Stimulated activated CD4-positive, alpha-beta T cell treated with anti-CD3 and anti-CD28 coated beads, Interleukin-12 subunit alpha, Interleukin-12 subunit beta, amount 100 ng/mL, for 4 hours (primary cell): ENCODE results near the gene PSMB10.
A peak's percentile ranks its signal among the peaks of the same experiment; 100 is the strongest.
"Not testable (repeated sequence)": the region's sequence is repeated elsewhere in the genome, so short reads cannot be mapped to it uniquely, and the experiment has no call there.

Experiments used
- DNase-seq: peaks from one replicate; pipeline ENCODE4 v3.0.0-alpha.2; 2020

The PSMB10 gene

DNA sequence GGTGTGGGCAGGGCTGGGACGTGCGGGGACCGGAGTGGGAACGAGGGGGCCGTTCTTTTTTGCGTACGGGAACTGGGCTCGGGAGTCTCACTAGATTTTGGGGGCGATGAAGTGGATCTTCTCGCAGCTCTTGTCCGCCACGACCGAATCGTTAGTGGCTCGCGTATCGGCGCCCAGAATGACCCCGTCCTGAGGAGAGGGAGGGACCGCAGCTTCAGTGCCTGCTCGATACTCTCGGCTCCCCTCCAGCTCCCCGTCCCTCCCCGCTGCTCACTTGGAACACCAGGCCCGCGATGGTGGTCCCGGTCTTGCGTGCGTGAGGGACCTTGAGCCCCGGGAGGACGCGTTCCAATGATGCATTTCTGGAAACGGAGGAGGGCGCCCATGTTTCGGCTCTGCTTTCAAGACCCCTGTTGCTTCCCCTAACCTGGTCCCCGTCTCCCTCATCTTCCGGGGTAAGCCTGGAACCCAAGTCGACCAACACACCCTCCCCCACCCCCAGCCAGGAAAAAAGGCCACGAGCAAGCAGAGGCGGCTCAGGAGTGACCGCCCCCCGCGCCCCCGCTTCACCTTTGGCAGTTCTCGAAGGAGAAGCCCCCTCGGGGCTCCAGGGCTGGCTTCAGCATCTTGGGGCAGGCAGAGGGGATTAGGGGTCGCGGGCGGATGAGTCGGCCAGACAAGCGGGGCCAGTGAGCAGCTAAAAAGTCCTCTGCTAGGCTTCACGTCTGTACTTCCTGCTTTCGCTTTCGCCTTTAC lies at the start of gene PSMB10:
Gene PSMB10, minus strand, starts transcription at position 727 of the 756 bp plus-strand sequence. Its CDS starts 101 bp downstream, at position 626.
- DNase-seq, result peak; percentile 43

DNA sequence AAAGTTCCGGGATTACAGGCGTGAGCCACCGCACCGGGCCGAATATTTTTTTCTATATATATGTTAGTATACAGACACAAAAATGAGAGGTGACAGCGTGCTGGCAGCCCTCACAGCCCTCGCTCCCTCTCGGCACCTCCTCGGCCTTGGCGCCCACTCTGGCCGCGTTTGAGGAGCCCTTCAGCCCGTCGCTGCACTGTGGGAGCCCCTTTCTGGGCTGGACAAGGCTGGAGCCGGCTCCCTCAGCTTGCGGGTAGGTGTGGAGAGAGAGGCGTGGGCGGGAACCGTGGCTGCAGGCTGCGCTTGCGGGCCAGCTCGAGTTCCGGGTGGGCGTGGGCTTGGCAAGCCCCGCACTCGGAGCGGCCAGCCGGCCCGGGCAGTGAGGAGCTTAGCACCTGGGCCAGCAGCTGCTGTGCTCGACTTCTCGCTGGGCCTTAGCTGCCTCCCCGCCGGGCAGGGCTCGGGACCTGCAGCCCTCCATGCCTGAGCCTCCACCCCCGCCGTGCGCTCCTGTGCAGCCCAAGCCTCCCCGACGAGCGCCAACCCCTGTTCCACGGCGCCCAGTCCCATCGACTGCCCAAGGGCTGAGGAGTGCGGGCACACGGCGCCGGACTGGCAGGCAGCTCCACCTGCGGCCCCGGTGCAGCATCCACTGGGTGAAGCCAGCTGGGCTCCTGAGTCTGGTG lies 45.5 kb upstream of the PSMB10 start:
- no peak for DNase-seq

DNA sequence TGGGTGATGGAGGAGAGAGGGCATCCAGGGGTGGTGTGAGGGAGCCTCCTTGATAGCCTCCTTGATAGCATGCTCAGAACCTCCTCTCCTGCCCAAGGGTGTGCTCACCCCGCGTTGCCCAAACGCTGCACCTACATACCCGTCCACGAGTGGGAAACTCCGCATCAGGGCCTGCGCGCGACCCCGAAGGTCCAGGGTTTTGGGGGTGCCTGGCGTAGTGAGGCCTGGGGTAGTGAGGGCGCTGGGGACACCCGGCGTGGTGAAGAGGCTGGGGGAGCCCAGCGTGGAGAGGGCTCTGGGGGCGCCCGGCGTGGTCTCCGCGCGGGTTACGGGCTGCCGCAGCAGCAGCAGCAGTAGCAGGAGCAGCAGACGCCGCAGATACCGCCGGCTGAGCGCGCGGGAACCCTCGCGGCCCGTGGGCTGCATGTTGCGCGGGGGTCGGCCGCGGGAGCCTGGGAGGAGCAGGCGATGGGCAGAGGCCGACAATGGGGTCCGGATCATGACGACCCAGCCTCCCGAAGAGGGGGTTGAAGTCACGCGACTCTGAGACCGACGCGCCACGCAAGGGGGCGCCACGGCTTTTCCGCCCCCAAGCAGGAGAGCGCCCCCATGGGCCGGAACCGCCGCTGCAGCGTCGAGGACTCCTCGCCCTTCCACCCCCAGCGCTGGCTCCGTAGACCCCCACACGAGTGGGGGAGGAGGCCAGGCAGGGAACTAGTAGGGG lies 43.5 kb upstream of the PSMB10 start, which contains the start of gene DPEP3:
Gene DPEP3, minus strand, starts transcription at position 545 of the 724 bp plus-strand sequence. Its CDS starts 119 bp downstream, at position 426.
- no peak for DNase-seq

DNA sequence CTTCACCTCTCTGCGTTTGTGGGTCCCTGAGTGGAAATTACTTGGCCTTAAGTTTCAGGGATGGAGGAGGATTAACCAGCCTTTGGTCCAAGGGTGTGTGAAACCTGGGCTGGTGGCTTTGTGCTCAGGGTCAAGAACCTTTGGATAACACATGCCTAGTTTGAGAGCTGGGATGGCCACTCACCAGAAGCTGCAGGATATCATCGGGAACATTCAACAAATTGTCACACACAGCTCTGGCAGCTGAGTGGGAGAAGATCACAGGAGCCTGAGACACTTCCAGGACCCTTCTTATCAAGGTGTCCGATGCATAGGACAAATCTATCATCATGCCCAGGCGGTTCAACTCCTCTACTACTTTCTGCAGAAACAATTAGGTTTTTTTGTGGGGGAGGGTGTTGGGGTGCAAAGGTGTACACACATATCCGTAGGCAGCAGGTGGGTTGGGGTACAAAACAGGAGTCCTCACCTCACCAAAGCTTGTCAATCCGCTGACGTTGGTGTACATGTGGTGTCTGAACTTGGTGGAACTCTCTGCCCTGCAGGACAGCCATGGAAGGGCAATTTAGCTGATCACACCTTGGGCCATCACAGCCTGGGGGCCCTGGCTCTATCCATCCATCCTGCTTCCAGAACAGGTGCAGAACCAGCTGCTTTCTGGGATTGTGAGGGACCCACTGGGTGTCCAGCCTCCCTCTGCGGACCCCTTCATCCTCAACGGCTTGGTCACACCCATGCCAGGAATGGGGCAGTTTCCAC lies 41.0 kb upstream of the PSMB10 start:
- DNase-seq, result no peak

DNA sequence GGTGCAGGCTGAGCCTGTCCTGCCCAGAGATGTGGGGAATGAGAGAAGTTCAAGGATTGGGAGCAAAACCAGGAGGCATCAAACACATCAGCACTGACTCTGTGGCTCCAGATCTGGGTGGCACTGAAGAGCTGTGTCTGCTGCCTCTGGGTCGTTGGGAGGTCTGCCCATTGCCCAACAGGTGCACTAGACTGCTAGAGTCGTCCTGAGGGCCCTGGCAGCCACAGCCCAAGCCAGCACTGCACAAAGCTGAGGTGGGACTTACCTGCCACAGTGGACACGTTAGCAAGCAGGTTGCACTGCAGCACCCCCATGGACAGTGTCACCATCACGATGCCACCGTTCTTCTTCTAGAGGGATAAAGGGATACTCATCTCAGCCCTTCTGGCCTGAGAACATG lies 40.4 kb upstream of the PSMB10 start:
- no peak for DNase-seq

DNA sequence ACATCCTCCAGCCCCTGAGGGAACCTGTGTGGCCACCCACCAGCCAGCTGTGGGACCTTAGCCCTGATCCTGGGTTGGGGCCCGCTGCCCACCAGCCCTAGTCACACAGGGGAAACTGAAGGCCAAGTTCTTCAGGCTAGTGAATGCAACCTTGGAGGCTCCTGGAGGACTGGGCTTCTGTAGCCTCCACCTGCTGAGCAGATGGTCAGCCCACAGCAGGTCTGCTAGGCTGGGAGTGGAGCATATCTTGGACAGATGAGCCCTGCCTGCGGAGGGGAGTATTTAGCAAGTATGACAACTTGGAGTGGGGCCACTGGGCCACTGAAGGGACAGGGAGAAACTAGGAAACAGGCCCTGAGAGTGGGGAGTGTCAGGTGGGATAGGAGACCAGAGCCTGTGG lies 39.6 kb upstream of the PSMB10 start:
- DNase-seq, result no peak

DNA sequence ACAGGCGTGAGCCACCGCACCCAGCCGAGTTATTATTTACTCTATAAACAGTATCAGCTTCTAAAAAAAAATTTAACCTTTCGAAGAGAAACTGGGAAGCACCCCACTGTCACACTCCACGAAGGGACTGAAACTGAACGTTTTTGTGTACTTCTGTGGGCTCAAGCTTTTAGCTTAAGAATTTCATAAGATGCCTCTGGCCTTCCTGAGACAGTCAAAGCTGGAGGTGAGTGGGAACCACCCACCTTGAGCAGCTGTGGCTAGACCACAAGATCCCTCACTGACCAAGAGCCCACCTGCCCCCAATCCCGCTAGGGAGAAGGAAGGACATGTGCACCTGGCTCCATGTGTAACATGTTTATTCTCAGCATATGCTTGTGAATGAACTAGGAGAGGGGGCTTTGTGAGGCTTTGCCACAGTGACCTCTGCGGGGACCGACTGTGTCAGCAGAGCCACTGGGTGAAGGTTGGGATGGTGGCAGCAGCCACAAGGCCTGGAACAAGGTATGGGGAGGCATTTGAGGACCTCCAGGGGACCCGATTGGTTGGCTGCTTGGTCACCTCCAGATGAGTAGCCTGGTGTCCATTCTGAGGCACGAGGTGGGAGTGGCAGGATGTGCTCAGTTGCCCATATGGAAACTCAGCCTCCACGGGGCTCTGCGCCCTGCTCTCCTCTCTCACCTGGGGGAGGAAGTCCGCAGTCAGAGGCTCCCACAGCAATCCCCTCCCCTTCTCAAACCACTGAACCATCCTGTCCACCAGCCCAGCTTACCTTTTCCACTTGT lies 38.9 kb upstream of the PSMB10 start:
- DNase-seq, result no peak

DNA sequence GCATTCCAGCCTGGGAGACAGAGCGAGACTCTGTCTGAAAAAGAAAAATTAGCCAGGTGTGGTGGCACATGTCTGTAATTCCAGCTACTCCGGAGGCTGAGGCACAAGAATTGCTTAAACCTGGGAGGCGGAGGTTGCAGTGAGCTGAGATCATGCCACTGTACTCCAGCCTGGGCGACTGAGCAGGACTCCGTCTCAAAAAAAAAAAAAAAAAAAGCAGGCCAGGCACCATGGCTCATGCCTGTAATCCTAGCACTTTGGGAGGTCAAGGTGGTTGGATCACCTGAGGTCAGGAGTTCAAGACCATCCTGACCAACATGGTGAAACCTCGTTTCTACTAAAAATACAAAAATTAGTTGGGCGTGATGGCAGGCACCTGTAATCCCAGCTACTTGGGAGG lies 35.6 kb upstream of the PSMB10 start:
- not testable (repeated sequence) for DNase-seq

DNA sequence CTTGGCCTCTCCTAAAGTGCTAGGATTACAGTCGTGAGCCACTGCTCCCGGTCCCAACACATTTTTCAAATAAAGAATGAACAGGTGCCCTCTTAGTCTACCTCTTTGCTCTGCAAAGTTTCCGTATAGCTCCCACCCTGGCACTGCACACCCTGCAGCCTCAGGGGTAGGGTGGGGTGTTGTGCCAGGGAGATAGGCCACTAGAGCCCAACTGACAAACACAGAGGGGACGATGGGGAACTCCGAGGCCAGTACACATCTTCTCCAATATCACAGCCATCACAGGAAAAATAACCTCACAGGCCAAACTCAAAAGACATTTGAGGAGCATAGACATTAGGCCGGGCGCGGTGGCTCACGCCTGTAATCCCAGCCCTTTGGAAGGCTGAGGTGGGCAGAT lies 34.5 kb upstream of the PSMB10 start:
- DNase-seq, result no peak

DNA sequence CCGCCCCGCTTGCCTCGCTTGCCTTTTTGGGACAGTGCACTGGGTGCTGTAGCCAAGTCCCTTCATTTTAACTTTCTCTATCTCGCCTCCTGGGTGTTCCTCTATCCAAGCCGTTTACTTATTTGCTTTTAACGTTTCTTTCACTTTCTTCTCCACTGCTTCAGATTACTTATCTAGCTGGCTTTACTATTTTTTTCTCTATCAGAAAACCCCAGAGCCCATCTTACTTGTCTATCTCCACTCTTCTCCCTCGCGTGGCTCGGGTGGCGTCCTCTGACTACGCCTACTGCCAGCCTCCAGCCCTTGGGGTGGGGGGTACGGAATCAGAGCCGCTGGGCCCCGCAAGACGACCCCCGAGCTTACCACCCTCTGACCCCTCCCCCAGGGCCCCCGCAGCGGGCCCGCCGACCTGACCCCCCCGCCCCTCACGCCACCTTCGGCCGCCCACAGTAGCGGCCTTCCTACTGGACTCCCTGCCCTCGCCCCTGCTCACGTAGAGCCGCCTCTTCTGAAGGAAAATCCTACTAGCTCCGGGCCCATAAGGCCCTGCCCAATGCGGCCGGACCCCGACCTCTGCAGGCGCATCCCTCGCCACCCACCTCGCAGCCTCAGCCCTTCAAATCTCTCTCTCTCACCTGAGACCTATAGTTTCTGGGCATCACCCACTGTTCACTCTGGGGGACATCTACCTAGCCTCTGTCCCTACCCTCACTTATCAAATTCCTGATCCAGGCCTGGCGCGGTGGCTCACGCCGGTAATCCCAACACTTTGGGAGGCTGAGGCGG lies 32.8 kb upstream of the PSMB10 start:
- no peak for DNase-seq

DNA sequence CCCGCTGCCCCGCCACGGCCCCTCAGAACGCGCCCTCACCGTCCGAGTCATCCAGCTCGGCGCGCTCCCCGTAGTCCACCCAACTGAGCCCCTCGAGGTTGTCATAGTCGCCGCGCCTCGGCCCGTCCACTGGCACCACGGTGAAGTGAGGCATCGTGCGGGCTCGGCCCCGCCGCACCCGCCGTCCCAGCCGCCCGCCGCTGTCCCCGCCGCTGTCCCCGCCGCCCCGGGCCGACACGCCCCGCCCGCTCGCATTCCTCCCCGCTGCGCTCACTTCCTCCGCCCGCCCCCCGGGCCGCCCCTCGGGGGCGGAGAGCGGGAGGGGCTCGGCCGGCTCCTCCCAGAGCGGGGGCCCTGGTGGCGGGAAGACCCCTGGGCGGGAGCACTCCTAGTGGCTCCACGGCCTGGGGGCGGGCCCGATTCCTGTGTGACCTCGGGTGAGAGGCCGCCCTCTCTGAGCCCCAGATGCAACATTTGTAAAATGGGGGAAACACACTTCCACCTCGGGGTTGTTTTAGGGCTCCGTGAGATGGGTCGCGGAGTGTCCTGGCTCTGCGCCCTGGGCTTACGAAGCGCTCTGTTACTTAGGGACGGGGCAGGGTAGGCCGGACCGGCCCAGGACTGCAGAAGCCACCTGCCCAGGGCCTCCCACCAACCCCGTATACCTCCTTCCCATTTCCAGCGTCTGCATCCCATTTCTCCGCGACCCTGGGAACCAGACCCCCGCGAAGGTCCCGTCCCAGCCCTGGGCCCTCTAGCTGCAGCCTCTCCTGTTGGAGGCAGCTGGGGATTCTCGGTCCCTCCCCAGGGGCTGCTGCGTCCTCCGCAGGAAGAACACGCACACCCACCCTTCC lies 32.0 kb upstream of the PSMB10 start, which contains the start of gene SLC12A4:
Gene SLC12A4, minus strand, starts transcription at position 238 of the 854 bp plus-strand sequence. Its CDS starts 84 bp downstream, at position 154.
- DNase-seq, result peak; percentile 83

DNA sequence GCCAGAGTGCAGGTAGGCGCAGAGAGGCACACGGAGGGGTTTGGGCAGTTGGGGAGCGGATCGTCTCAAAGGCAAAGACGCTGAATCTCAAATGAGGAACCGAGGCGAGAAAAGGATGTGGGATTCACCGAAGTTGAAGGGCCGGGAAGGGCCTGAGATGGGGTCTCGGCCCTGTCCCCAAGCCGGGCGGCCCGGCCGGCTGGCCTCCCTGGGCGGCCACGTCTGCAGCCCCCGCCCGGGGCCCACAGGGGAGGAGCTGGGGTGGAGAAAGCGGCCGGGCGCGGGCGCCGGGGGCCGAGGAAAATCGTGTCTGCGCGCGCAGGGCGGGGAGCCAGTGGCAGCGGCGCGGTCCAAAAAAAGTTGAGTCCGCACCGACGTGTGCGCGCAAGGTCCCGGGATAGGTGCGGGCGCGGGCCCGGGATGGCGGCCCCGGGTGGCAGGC lies 31.3 kb upstream of the PSMB10 start:
- DNase-seq, result peak; percentile 38

DNA sequence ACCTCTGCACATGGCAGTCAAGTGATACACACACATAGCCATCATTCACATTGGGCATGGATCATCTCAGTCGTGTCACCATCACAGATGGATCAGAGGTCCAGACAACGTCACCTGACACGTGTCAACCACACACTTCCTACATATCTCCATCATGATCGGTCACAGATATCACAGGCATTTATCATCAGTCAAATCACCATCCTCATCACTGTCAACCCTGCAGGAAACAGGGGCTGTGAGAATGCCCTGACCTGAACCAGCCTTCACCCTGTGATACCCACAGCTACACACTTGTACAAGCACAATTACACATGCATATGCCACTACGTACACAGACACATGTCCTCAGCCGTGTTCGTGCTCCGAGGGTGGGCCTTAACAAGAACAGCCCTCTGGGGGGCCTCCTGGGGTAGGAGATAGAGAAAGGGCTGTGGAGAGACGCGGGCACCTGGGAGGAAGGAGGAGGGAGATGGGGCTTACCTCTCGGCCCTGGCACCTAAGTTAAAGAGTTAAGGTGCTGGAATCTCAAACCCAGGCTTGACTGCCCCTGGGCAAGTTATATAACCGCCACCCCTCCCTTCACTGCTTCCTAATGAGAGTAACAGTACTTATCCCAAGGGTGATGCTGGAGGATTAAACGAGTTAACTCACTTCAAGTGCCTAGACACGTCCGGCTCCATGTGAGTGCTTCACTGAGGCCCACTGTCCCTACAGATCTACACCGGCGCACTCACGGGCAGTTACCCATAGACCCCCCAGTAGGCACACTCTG lies 30.7 kb upstream of the PSMB10 start:
- no peak for DNase-seq

DNA sequence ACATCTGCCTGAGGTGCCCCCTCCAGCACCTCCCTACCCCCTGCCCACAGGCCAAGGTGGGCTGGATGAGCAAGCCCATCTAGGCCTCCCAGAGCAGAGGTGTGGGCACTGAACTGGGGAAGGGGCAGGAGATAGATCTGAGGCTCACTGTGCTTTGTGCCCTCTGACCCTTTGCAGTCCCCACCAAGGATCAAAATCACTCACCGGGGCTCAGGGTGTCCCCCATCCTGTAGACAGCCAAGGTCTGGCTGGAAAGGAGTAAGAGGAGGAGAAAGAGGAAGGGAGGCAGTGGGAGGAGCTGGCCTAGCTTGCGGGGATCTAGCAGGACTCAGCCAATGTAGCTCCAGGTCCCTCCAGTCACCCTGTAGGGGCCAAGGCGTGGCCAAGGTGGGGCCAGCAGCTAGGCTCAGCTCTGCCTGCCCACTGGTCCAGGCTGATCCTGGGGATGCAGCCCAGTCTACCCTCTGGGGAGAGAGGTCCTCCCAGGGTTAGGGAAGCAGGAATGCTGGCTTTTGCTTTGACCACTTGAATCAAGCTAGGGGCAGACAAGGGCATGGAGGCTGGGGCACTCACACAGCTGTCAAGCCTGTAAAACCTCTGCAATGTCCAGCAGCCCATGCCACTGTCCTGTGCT lies 30.0 kb upstream of the PSMB10 start:
- DNase-seq, result no peak

DNA sequence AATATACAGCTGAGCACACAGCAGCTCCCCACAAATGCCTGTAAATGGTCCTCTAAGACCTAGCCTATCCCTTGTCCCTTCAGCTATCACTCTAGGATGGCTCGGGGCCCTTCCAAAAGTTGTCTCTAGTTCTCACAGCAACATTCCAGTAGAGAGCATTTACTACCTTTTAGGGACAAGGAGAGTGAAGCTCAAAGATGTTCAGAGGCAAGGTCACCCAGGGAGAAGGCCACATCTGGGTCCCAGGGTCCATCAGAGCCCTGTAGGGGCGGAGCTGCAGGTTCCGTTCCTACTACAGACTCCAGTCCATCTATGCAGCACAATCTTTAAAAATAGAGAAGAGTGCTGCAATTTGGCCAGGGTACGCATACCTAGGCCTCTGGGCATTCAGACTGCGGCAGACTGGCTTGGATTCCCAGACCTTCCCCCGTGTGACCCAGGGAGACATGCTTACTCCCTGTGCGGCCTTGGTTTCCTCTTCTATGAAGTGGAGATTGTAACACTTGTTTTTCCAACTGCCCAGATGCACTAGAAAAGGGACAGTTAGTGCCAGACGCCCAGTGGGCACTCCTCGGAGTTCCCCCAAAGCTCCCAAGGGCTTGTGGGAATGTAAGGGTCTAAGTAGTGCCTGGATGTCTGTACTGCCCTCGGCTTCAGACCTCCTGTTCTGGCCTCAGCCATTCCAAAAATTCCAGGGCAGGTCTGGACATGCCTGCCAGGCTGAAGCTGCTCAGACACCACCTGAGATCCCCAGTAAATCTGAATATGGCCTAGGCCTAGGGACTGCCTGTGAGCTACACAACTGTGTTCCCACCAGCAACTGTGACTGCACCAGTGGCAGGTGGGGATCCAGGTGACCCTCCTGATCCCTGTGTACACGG lies 29.3 kb upstream of the PSMB10 start:
- DNase-seq, result no peak

DNA sequence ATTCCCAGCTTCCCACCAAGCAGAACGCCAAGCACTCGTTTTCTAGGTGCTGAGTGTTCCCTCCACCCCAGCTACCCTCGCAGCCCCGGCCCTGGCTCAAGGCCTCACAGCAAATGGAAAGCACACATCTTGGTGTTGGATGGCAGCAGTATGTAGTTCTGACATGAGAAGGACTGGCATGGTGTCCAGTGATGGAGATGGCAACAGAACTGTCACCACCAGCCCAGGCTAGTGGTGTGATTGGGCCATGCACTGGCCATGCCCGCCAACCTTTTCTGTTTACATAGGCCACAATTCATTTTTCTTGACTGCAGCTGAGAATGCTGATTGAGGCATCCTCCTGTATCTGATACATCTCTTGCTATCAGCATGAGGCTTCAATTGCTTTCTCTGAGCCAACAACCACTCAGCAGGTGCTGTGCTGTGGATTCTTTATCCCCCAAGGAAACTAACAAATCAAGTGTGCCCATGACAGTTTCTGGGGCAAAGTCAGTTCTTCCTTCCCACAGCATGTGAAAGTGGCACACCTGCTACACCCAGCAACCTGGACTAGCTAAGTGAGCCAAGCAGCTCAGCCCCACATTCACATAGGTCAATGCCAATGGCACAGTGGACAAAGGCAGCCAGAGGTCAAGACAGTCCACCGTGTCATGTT lies 28.0 kb upstream of the PSMB10 start:
- DNase-seq, result no peak
